GM12873 (cell line): ENCODE data around the gene EXOC1L.

Experiments
- CTCF ChIP-seq: IDR thresholded peaks from 2 replicates; pipeline ENCODE4 v1.5.1; 2012; ENCODE audit warnings: low read depth, mild to moderate bottlenecking, moderate library complexity, low read length, control low read depth; ENCODE audit not compliant: insufficient read depth; ENCODE audit errors: missing control alignments

EXOC1L gene

GRCh38 chr4:55851885-55852284, 32.3 kb downstream of the EXOC1L start:
- no peak for TF ChIP-seq CTCF

GRCh38 chr4:55853484-55854046, 34.0 kb downstream of the EXOC1L start, which contains the start of gene EXOC1:
TSS of gene EXOC1 (plus strand) at chr4:55853648. CDS start at chr4:55858324, 4,676 bp downstream.
- no peak for TF ChIP-seq CTCF

- TF ChIP-seq CTCF, result no peak
Observed at GRCh38 chr4:55854129-55854528, 34.5 kb downstream of the EXOC1L start.

- TF ChIP-seq CTCF, result no peak
Observed at GRCh38 chr4:55857586-55857985, 38.0 kb downstream of the EXOC1L start.

- no peak for TF ChIP-seq CTCF
Observed at GRCh38 chr4:55859711-55860110, 40.1 kb downstream of the EXOC1L start.

- no peak for TF ChIP-seq CTCF
Observed at GRCh38 chr4:55864577-55865223, 45.1 kb downstream of the EXOC1L start.

- no peak for TF ChIP-seq CTCF
Observed at GRCh38 chr4:55865228-55865806, 45.7 kb downstream of the EXOC1L start.
